Neuronal stem cell (in vitro differentiated cells): Measurements from ENCODE around the gene TP73.

Experiments
- DNase-seq: peaks from one replicate; pipeline ENCODE4 v3.0.0-alpha.2; 2013; ENCODE audit warnings: low spot score
- H2AFZ ChIP-seq: one replicate; pipeline ENCODE4 v1.6.1; 2013; ENCODE audit warnings: mild to moderate bottlenecking, low read length, inconsistent platforms
- H2AK5ac ChIP-seq: 2 replicates; pipeline ENCODE4 v1.6.1; 2013; ENCODE audit warnings: low read depth, mild to moderate bottlenecking, inconsistent platforms, low read length, moderate library complexity, mixed read lengths
- H2BK120ac ChIP-seq: 2 replicates; pipeline ENCODE4 v1.6.1; 2013; ENCODE audit warnings: low read depth, mild to moderate bottlenecking, inconsistent platforms, low read length, moderate library complexity, mixed read lengths
- H2BK12ac ChIP-seq: one replicate; pipeline ENCODE4 v1.6.1; 2013; ENCODE audit warnings: low read length, inconsistent platforms
- H2BK15ac ChIP-seq: 2 replicates; pipeline ENCODE4 v1.6.1; 2013; ENCODE audit warnings: mild to moderate bottlenecking, low read length, inconsistent platforms, mixed read lengths
- H2BK5ac ChIP-seq: one replicate; pipeline ENCODE4 v1.6.1; 2013; ENCODE audit warnings: inconsistent platforms, mild to moderate bottlenecking, low read length, moderate library complexity
- H3K14ac ChIP-seq: one replicate; pipeline ENCODE4 v1.6.1; 2013; ENCODE audit warnings: low read length, inconsistent platforms
- H3K18ac ChIP-seq: 2 replicates; pipeline ENCODE4 v1.6.1; 2013; ENCODE audit warnings: low read length, inconsistent platforms
- H3K23ac ChIP-seq: 2 replicates; pipeline ENCODE4 v1.6.1; 2013; ENCODE audit warnings: low read depth, mild to moderate bottlenecking, mixed read lengths, low read length, inconsistent platforms; ENCODE audit not compliant: poor library complexity
- H3K27ac ChIP-seq: replicated peaks from 3 replicates; pipeline ENCODE4 v1.5.1; 2013; ENCODE audit warnings: low read length, inconsistent platforms
- H3K27me3 ChIP-seq, 3 experiments: 2 replicates each; pipeline ENCODE4 v1.6.1; 2013; ENCODE audit warnings: low read length in 3 of 3, mild to moderate bottlenecking in 2 of 3, inconsistent platforms in 1 of 3, low read depth in 1 of 3, mixed read lengths in 1 of 3, moderate library complexity in 1 of 3; ENCODE audit not compliant: control insufficient read depth in 3 of 3, insufficient read depth in 3 of 3
- H3K36me3 ChIP-seq, 2 donors: replicated peaks in 1 of 2; 2 replicates each; pipeline ENCODE4 v1.6.1; 2013; ENCODE audit warnings: low read length in 2 of 2; ENCODE audit not compliant: control insufficient read depth in 2 of 2, insufficient read depth in 2 of 2
- H3K4ac ChIP-seq: 2 replicates; pipeline ENCODE4 v1.6.1; 2013; ENCODE audit warnings: inconsistent platforms, mild to moderate bottlenecking, low read length, moderate library complexity
- H3K4me1 ChIP-seq, 2 donors: 1 replicate in 1 of 2; 2 replicates in 1 of 2; pipeline ENCODE4 v1.6.1; 2013; ENCODE audit warnings: low read length in 2 of 2, low read depth in 1 of 2; ENCODE audit not compliant: control insufficient read depth in 2 of 2, insufficient read depth in 1 of 2
- H3K4me2 ChIP-seq: one replicate; pipeline ENCODE4 v1.6.1; 2013; ENCODE audit warnings: mild to moderate bottlenecking, low read length, inconsistent platforms; ENCODE audit not compliant: insufficient read depth, poor library complexity, severe bottlenecking
- H3K4me3 ChIP-seq, 2 donors: 2 replicates each; pipeline ENCODE4 v1.5.1; 2013; ENCODE audit warnings: low read length in 2 of 2, mild to moderate bottlenecking in 2 of 2, inconsistent platforms in 1 of 2, moderate library complexity in 1 of 2
- H3K79me1 ChIP-seq: one replicate; pipeline ENCODE4 v1.6.1; 2013; ENCODE audit warnings: low read depth, mild to moderate bottlenecking, inconsistent platforms, low read length, moderate library complexity
- H3K9ac ChIP-seq: one replicate; pipeline ENCODE4 v1.6.1; 2013; ENCODE audit warnings: mild to moderate bottlenecking, low read depth, low read length, inconsistent platforms; ENCODE audit not compliant: poor library complexity
- H3K9me3 ChIP-seq, 2 donors: replicated peaks in 1 of 2; 2 replicates each; pipeline versions ENCODE3 to v1.6.1; 2013; ENCODE audit warnings: low read length in 2 of 2, mild to moderate bottlenecking in 2 of 2, inconsistent platforms in 1 of 2, low read depth in 1 of 2, mixed read lengths in 1 of 2, moderate library complexity in 1 of 2; ENCODE audit not compliant: control insufficient read depth in 2 of 2, insufficient read depth in 1 of 2
- H4K8ac ChIP-seq: one replicate; pipeline ENCODE4 v1.6.1; 2013; ENCODE audit warnings: low read depth, mild to moderate bottlenecking, inconsistent platforms, low read length, moderate library complexity
- H4K91ac ChIP-seq: one replicate; pipeline ENCODE4 v1.6.1; 2013; ENCODE audit warnings: low read length, low read depth, mild to moderate bottlenecking, inconsistent platforms; ENCODE audit not compliant: poor library complexity
- WGBS, 2 donors: extraction: QIAGEN DNeasy Blood & Tissue Kit; methylation state at CpG; one replicate each; pipeline ENCODE4 v1.1.7; 2013; ENCODE audit warnings: missing lambda C conversion rate in 2 of 2, mixed read lengths in 1 of 2; ENCODE audit not compliant: insufficient read length in 2 of 2, insufficient replicate concordance in 1 of 2; ENCODE audit errors: extremely low coverage in 2 of 2; 5-methylcytosine and 5-hydroxymethylcytosine counted together

TP73 gene

DNA sequence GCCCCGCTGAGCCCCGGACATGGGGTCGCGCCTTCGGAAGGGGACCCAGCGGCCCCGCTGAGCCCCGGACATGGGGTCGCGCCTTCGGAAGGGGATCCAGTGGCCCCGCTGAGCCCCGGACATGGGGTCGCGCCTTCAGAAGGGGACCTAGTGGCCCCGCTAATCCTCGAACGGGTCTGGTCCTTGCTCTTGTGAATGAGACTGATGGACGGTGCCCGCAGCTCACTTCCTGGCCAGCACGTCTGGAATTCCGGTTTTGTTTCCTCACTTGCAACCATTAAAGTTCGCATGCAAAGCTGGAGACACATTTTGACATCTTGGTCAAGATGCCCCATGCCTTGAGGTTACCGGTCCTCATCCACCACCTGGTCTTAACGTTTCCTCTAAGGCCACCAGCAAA, 8.0 kb upstream of the TP73 start:
- Histone ChIP-seq H3K36me3 (peaks cover 4 to 54% of the 10 kb centered on the region in 2 donors), H3K4ac (no peak overlapping the region), H3K4me3 (no peak overlapping the region), H3K9ac (no peak overlapping the region), H3K27ac (no peak overlapping the region), H3K14ac (no peak overlapping the region), H3K9me3 (no peaks in the 10 kb centered on the region), H2BK5ac (no peak overlapping the region), H2BK15ac (no peak overlapping the region), H4K91ac (no peak overlapping the region), H2BK12ac (no peak overlapping the region), H3K4me2 (no peak overlapping the region), H2AFZ (no peak overlapping the region), H3K18ac (no peak overlapping the region), H4K8ac (no peak overlapping the region), H2AK5ac (no peak overlapping the region), H3K4me1 (peaks cover 3 to 5% of the 10 kb centered on the region in 2 donors), H3K27me3 (no peaks in the 10 kb centered on the region), H3K23ac (no peak overlapping the region), H3K79me1 (no peaks in the 10 kb centered on the region), H2BK120ac (no peak overlapping the region)
- DNase-seq, result no peak
- no CpG with 5 or more reads among the region's 25 CpGs for WGBS, 2 donors

GRCh38 chr1:3645247-3645646, 7.1 kb upstream of the TP73 start:
- H3K4ac ChIP-seq, result no peak overlapping the region
- H3K4me1 ChIP-seq, result peaks cover 6% of the 10 kb centered on the region in 2 donors
- H3K27ac ChIP-seq, result no peak overlapping the region
- no peak overlapping the region for H3K4me2 ChIP-seq
- no peak overlapping the region for H3K9ac ChIP-seq
- no peak overlapping the region for H3K23ac ChIP-seq
- H2BK120ac ChIP-seq, result no peak overlapping the region
- no peak overlapping the region for H2BK5ac ChIP-seq
- no peak overlapping the region for H4K8ac ChIP-seq
- no peak overlapping the region for H3K4me3 ChIP-seq
- H3K79me1 ChIP-seq, result peaks cover 5% of the 10 kb centered on the region
- no CpG with 5 or more reads among the region's 43 CpGs for WGBS, 2 donors
- no peak overlapping the region for H3K18ac ChIP-seq
- DNase-seq, result no peak
- H3K36me3 ChIP-seq, result peaks cover 4 to 46% of the 10 kb centered on the region in 2 donors
- H2BK15ac ChIP-seq, result no peak overlapping the region
- no peak overlapping the region for H3K14ac ChIP-seq
- H4K91ac ChIP-seq, result no peak overlapping the region
- H2AK5ac ChIP-seq, result no peak overlapping the region
- H2BK12ac ChIP-seq, result no peak overlapping the region
- H3K27me3 ChIP-seq, result peaks cover 0 to 3% (median 2%) of the 10 kb centered on the region in 3 experiments
- no peak overlapping the region for H2AFZ ChIP-seq
- no peaks in the 10 kb centered on the region for H3K9me3 ChIP-seq

DNA sequence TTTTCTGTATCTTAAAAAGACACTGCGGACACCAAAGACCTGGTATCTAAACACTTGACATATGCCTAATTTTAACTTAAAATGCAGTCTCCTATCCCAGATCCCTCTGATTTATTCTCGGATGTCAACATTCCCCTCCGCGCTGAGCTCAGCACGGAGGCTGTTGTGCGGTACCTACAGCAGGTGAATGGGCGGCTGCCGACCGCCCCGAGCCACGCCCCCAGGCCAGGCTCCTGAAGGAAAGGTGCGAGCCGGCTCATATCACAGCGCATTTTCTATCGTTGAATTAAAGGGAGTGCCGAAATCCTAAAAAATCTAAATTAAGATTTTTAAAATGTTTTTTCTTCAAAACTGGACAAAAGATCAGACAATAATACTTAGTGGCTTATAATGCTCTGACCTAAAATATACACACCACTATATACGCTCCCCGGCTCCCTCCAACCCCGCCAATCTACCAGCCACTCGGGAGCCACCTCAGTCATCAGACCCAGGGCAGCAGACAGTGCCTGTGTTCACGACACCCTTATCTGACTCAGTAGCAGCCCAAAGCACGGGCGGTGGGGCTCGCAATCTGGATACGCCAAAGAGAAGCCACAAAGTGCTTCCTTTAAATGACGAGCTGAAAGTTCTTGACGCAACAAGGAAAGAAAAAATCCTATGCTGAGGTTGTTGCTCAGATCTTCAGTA, 6.5 kb upstream of the TP73 start:
- H2BK12ac ChIP-seq, result no peak overlapping the region
- H3K9me3 ChIP-seq, result no peaks in the 10 kb centered on the region
- H3K23ac ChIP-seq, result no peak overlapping the region
- H3K9ac ChIP-seq, result no peak overlapping the region
- peaks cover 6% of the 10 kb centered on the region in 2 donors for H3K4me1 ChIP-seq
- H4K8ac ChIP-seq, result no peak overlapping the region
- H3K18ac ChIP-seq, result no peak overlapping the region
- no peak overlapping the region for H3K4me2 ChIP-seq
- no peak overlapping the region for H2AK5ac ChIP-seq
- H3K14ac ChIP-seq, result no peak overlapping the region
- H2BK5ac ChIP-seq, result no peak overlapping the region
- H4K91ac ChIP-seq, result no peak overlapping the region
- peaks cover 4 to 46% of the 10 kb centered on the region in 2 donors for H3K36me3 ChIP-seq
- H2AFZ ChIP-seq, result no peak overlapping the region
- no CpG with 5 or more reads among the region's 27 CpGs for WGBS, 2 donors
- H2BK120ac ChIP-seq, result no peak overlapping the region
- no peak overlapping the region for H2BK15ac ChIP-seq
- H3K27ac ChIP-seq, result no peak overlapping the region
- peaks cover 5% of the 10 kb centered on the region for H3K79me1 ChIP-seq
- H3K27me3 ChIP-seq, result peaks cover 4 to 9% (median 7%) of the 10 kb centered on the region in 3 experiments
- H3K4me3 ChIP-seq, result no peak overlapping the region
- H3K4ac ChIP-seq, result no peak overlapping the region
- DNase-seq, result no peak

GRCh38 chr1:3646596-3646995, 5.7 kb upstream of the TP73 start:
- H3K9ac ChIP-seq, result no peak overlapping the region
- H3K27me3 ChIP-seq, result peaks cover 12 to 17% (median 15%) of the 10 kb centered on the region in 3 experiments
- H3K27ac ChIP-seq, result no peak overlapping the region
- no peak overlapping the region for H3K4me3 ChIP-seq
- WGBS, 2 donors, result no CpG with 5 or more reads among the region's 20 CpGs
- no peak overlapping the region for H2AK5ac ChIP-seq
- H2BK12ac ChIP-seq, result no peak overlapping the region
- H3K36me3 ChIP-seq, result peaks cover 4 to 41% of the 10 kb centered on the region in 2 donors
- H2BK15ac ChIP-seq, result no peak overlapping the region
- H3K4me2 ChIP-seq, result no peak overlapping the region
- H3K23ac ChIP-seq, result no peak overlapping the region
- peaks cover 6% of the 10 kb centered on the region in 2 donors for H3K4me1 ChIP-seq
- H3K79me1 ChIP-seq, result peaks cover 7% of the 10 kb centered on the region
- no peak overlapping the region for H2BK5ac ChIP-seq
- no peak overlapping the region for H4K91ac ChIP-seq
- no peak overlapping the region for H3K4ac ChIP-seq
- DNase-seq, result no peak
- H4K8ac ChIP-seq, result no peak overlapping the region
- no peak overlapping the region for H2BK120ac ChIP-seq
- H2AFZ ChIP-seq, result no peak overlapping the region
- H3K9me3 ChIP-seq, result no peaks in the 10 kb centered on the region
- H3K14ac ChIP-seq, result no peak overlapping the region
- no peak overlapping the region for H3K18ac ChIP-seq
